HG03442 (cell line): Measurements from ENCODE around the gene HIVEP1.

Experiments
- ATAC-seq: cut with Tn5 transposase; IDR thresholded peaks from one replicate; pipeline ENCODE4 v1.9.1; 2021; ENCODE audit warnings: mild to moderate bottlenecking, moderate library complexity; ENCODE audit not compliant: unreplicated experiment

The HIVEP1 gene

GRCh38 chr6:12047304-12047703 is 35.2 kb downstream of the HIVEP1 start:
- ATAC-seq: no peak

GRCh38 chr6:12047792-12048432 is 35.8 kb downstream of the HIVEP1 start:
- no peak for ATAC-seq

- ATAC-seq: no peak
Observed at GRCh38 chr6:12048609-12049008, 36.5 kb downstream of the HIVEP1 start.

- peak; percentile 36 for ATAC-seq
Observed at GRCh38 chr6:12049165-12049564, 37.1 kb downstream of the HIVEP1 start.

- ATAC-seq: peak; percentile 84
Observed at GRCh38 chr6:12051861-12052368, 39.8 kb downstream of the HIVEP1 start.

GRCh38 chr6:12058172-12058961 is 46.3 kb downstream of the HIVEP1 start:
- no peak for ATAC-seq

GRCh38 chr6:12060780-12061609 is 48.9 kb downstream of the HIVEP1 start:
- peak; percentile 79 for ATAC-seq

- no peak for ATAC-seq
Observed at GRCh38 chr6:12062605-12063004, 50.5 kb downstream of the HIVEP1 start.

- no peak for ATAC-seq
Observed at GRCh38 chr6:12064131-12064530, 52.0 kb downstream of the HIVEP1 start.

- no peak for ATAC-seq
Observed at GRCh38 chr6:12064538-12065071, 52.5 kb downstream of the HIVEP1 start.

- peak; percentile 46 for ATAC-seq
Observed at GRCh38 chr6:12065321-12066140, 53.4 kb downstream of the HIVEP1 start.

GRCh38 chr6:12066297-12066696 is 54.2 kb downstream of the HIVEP1 start:
- ATAC-seq: no peak

GRCh38 chr6:12068899-12069557 is 56.9 kb downstream of the HIVEP1 start:
- no peak for ATAC-seq

GRCh38 chr6:12069891-12070529 is 57.9 kb downstream of the HIVEP1 start:
- no peak for ATAC-seq

- no peak for ATAC-seq
Observed at GRCh38 chr6:12071064-12071615, 59.0 kb downstream of the HIVEP1 start.

- no peak for ATAC-seq
Observed at GRCh38 chr6:12075067-12075563, 63.0 kb downstream of the HIVEP1 start.

GRCh38 chr6:12077021-12077710 is 65.1 kb downstream of the HIVEP1 start:
- ATAC-seq: no peak

GRCh38 chr6:12078014-12078413 is 65.9 kb downstream of the HIVEP1 start:
- ATAC-seq: no peak
